ENCODE data around the gene PRICKLE4.
"Not testable (repeated sequence)": the region's sequence is repeated elsewhere in the genome, so short reads cannot be mapped to it uniquely, and the experiment has no call there.

Gene PRICKLE4

GRCh38 chr6:41801380-41801779, 20.8 kb downstream of the PRICKLE4 start:
- no peak for DNase-seq

- no peak for DNase-seq
Observed at GRCh38 chr6:41805830-41806774, 25.5 kb downstream of the PRICKLE4 start.

GRCh38 chr6:41811095-41811494, 30.5 kb downstream of the PRICKLE4 start:
- DNase-seq: no peak

- DNase-seq: not testable (repeated sequence)
Observed at GRCh38 chr6:41811946-41812345, 31.4 kb downstream of the PRICKLE4 start.

- DNase-seq: no peak
Observed at GRCh38 chr6:41813469-41813868, 32.9 kb downstream of the PRICKLE4 start.

- no peak for DNase-seq
Observed at GRCh38 chr6:41813956-41814355, 33.4 kb downstream of the PRICKLE4 start.

- DNase-seq: no peak
Observed at GRCh38 chr6:41814629-41815028, 34.0 kb downstream of the PRICKLE4 start.

GRCh38 chr6:41815587-41815986, 35.0 kb downstream of the PRICKLE4 start:
- DNase-seq: no peak

GRCh38 chr6:41818271-41819054, 37.9 kb downstream of the PRICKLE4 start:
- DNase-seq: no peak

- DNase-seq: no peak
Observed at GRCh38 chr6:41821266-41821665, 40.7 kb downstream of the PRICKLE4 start.

GRCh38 chr6:41822021-41822420, 41.4 kb downstream of the PRICKLE4 start:
- no peak for DNase-seq

GRCh38 chr6:41823178-41823577, 42.6 kb downstream of the PRICKLE4 start:
- no peak for DNase-seq

- no peak for DNase-seq
Observed at GRCh38 chr6:41824571-41825569, 44.3 kb downstream of the PRICKLE4 start.

GRCh38 chr6:41826343-41827022, 45.9 kb downstream of the PRICKLE4 start:
- DNase-seq: no peak

- no peak for DNase-seq
Observed at GRCh38 chr6:41832263-41832662, 51.7 kb downstream of the PRICKLE4 start.

GRCh38 chr6:41836022-41836659, 55.6 kb downstream of the PRICKLE4 start:
- DNase-seq: no peak

GRCh38 chr6:41836660-41837052, 56.1 kb downstream of the PRICKLE4 start:
- DNase-seq: no peak

All from T-helper 9 cell (primary cell).